HG03060 (cell line): ENCODE results near the gene HOXC5.

Source experiments
- ATAC-seq: cut with Tn5 transposase; IDR thresholded peaks from one replicate; pipeline ENCODE4 v1.9.1; 2021; ENCODE audit warnings: low read depth, moderate number of reproducible peaks; ENCODE audit not compliant: unreplicated experiment

HOXC5 gene

GRCh38 chr12:54032627-54033100, at the start of gene HOXC5:
HOXC5 (plus strand) TSS chr12:54033050; CDS start chr12:54033123, 73 bp downstream.
- no peak for ATAC-seq

- ATAC-seq, result no peak
These were observed 49.3 kb upstream of the HOXC5 start for GRCh38 chr12:53983568-53983949.

DNA sequence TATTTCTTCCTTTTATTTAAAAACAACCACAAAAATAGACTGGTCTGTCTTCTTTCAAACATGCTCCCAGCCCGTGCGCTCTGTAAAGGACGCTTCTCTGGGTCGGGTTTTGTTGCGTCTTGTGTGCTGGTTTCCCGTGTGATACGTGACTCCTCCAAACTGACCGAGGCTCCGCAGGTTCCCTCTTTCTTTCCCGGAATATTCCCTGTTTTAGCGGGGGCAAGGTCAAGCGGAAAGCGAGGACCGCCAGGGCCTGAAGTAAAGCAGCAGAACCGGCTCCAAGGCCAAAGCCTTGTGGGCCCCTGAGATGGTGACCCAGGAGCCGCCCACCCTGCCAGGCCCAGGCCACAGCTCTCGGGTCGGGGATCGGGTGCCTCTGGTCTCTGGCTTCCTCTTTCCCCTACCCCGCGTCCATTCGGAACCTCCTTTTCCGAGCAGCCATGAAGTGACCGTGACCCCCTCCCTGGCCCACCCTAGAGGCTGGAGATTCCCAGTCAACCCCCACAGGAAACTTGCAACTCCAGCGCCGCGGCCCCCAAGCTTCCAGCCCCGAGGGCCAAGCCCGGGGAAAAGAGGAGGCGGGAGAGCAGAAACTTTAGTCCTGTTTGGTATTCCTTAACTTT, 48.8 kb upstream of the HOXC5 start:
- no peak for ATAC-seq

DNA sequence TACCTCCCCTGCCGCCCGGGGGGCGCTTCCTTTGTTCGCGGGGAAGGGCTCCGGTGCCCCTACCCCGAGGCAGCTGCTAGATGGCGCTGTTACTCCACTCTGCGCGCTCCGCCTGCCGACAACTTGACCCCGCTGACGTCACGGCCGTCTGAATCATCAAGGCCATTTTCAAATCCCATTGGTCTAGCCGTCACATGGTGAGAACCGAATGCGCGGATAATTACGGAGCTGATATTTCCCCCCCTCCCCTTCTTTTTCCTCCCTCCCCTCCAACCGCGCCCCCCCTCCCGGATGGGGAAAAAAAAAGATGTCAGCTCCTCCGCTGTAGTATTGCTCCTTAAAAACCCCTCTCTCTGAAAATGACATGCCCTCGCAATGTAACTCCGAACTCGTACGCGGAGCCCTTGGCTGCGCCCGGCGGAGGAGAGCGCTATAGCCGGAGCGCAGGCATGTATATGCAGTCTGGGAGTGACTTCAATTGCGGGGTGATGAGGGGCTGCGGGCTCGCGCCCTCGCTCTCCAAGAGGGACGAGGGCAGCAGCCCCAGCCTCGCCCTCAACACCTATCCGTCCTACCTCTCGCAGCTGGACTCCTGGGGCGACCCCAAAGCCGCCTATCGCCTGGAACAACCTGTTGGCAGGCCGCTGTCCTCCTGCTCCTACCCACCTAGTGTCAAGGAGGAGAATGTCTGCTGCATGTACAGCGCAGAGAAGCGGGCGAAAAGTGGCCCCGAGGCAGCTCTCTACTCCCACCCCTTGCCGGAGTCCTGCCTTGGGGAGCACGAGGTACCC, 47.8 kb upstream of the HOXC5 start, which contains the start of gene HOXC10:
TSS of gene HOXC10 (plus strand) at position 246 of the 791 bp plus-strand sequence. CDS start at position 360, 114 bp downstream.
- no peak for ATAC-seq

GRCh38 chr12:53985692-53985993, 47.2 kb upstream of the HOXC5 start:
- no peak for ATAC-seq

- ATAC-seq, result no peak
These were observed 46.7 kb upstream of the HOXC5 start for GRCh38 chr12:53985994-53986685.

- no peak for ATAC-seq
These were observed 46.0 kb upstream of the HOXC5 start for GRCh38 chr12:53986686-53987483.

DNA sequence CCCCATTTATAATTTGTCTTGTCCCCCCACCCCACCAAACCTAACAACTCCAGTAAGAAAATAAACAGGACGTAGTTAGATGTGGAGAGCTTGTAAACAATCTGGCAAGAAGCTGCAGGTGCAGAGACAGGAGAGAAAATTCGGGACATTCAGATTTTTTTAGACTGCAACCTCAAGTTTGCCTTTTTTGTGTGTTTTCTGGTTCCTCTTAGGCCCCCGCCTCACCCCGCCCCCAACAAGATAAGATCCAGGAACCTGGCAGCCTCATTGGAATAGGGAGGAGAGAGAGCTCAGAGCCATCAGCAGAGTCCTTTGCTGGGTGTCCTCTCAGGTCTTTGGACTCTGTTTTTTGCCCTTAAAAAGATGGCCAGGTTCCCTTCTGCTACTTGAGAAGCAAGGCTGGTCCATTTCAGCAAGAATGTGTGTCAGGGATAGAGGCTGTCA, 45.0 kb upstream of the HOXC5 start:
- no peak for ATAC-seq

DNA sequence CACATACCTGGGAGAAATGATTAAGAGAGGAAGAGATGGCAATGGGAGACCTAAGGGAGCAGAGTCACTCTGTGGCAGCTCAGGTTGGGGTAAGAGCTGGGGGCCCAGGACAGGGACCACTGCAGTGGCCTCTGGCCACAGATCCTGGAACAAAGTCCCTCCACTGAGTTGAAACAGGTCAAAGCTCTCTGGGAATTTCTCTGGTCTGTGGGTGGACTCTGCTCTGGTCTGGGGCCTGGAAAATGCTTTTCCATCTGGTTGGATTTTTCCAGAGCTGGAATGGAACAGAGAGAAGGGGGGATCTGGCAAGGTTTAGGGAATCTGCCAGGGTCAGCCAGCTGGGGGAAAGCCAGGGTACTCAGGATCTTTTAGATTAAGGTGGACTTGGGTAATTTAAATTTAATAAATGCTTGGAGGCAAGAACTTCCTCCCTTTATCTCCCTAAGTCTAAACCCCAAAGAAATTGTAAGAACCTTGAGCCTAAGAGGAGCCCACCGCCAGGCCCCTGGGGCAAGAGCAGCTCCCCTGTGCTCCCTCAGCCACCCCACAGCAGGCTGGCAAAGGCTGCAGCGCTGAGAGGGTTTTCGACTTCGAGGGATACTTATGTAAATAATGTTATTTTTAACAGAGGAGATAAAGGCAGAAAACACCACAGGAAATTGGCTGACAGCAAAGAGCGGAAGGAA, 44.2 kb upstream of the HOXC5 start:
- ATAC-seq, result no peak

- no peak for ATAC-seq
These were observed 43.4 kb upstream of the HOXC5 start for GRCh38 chr12:53989227-53990113.

DNA sequence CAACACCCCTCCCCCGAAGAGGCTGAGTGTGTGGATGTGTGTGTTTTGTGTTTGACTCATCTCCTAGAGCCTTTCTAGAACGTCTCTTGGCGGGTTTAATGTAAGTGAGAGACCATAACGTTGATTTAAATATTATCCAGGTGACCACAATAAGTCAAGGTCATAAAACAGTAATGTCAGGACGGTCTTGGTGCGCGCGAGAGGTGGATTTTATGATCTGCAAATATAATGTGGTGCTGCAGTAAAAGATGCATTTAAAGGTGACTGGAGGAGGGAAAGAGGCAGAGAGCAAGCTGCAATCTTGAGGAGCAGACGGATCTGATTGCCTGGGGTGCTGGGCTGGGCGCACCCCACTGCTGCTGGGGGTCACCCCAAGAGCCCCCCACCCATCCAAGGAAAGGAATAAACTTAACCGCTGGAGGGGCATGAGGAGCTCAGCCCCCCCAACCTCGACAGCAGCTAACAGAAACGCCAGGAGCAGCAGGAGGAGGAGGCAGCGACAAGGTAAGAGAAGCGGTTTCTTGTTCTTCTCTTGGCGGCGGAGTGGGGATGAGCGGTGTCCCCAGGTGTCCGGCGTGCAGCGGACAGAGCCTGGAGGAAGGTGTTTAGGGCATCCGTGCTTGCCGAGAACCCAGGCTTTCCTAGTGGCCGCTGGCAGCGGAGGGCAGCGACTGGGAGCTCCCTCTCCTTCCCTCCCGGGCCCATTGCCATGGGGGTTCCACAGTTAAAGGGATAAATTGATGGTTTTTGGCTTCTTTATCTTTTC, 42.4 kb upstream of the HOXC5 start:
- ATAC-seq, result no peak

DNA sequence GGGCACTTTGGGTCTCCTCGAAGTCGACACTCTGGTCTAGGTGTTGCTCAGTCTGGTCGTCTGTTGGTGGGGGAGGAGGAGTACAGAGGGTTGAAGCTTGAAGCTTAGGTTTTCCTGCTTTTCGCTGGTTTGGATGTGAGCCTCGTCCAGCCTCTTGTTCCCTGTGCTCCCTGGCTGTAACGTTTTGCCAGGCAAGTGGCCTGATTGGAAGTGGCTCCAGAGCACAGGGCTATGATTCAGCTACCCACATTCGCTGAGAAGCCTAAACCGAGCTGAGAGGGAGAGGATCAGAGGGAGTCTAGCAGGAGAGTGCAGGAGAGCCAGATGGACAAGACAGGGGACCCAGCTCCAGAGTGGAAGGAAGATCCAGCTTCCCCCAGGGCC, 41.8 kb upstream of the HOXC5 start:
- ATAC-seq, result no peak

DNA sequence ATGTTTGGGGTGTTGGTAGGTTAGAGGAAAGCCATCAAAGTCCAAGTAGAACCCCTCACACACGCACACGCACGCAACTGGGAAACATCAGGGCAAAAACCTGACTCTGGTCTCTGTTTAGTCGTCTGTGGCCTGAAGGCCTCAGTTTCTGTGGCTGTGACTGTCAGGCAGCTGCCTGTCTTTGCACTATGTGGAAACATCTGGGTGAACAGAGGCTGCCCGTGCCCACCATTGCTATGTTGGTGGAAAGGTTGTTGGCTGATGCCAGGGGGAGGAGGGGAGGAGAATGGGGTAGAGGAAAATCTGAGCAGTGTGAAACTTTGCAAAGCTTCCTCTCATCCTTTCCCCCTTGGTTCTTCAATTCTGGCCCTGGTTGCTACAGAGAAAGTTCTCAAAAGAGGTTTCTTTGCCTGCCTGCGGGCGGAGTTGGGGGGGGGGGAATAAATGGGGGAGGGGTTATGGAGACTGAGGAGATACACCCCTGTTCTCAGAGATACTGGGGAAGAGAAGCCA, 40.4 kb upstream of the HOXC5 start:
- ATAC-seq, result no peak

DNA sequence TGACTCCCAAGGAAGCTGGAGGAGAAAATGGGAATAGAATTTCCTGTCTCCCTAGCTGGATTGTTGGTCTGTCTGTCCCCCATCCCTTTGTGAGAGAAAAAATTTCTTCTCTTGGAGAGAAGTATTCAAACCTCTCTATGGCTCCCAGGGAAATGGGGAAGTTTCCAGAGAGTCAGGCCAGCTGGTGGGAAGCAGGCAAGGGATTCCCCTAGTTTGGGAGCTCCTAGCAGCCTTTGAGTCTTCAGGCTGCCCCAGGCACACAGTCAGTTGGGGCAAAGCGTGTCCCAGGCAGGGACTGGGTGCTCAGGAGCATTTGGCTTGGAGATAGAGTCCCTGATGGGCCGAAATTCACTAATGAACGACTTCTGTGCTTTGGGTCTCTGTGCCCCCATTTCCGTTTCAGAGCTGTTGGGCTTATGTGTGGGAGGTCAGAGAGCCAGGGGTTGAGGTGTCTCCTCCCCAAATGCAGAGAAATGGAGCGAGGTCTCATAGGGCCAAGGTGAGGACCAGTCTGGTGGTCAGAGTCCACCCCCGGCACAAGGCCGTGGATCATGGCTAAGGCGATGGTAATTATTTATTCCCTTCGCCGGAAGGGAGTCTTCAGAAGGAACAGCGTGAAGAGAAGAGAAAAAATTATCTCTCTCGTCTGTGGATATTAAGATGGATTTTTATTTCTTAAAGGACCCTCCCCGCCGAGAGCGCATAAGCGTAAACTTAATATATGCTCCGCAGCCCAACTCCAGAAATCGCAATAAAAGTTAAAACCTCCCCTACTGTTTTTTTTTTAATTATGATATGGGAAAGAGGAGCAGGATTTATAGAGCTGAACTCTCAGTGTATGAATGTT, 39.5 kb upstream of the HOXC5 start:
- ATAC-seq, result no peak

- ATAC-seq, result no peak
These were observed 38.9 kb upstream of the HOXC5 start for GRCh38 chr12:53994009-53994263.

GRCh38 chr12:53994264-53995001, 38.4 kb upstream of the HOXC5 start:
- ATAC-seq, result no peak

DNA sequence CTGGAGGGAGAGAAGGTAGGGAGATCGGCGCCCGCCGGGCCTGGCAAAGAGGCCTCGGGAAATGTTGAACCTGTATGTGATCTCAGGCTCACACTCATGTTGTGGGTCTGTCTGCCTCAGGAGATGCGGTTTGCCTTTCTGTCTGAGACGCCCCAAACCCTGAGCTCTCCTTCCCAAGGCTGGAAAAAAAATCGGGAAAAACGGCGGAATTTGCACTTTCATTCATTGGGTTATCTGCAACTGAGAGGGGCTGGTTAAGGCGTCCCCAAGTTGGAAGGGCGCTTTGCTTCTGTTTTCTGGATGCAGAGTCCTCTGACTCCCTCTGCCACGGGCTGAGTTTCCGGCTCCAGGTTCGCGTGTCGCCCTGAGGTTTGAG, 37.9 kb upstream of the HOXC5 start:
- no peak for ATAC-seq
